Measurements from ENCODE around the gene AGAP1. TPM values are rescaled to one million over a fixed set of nuclear protein-coding genes. Genes with fewer than 3 reads are reported as not detected.

Gene AGAP1
- polyA plus RNA-seq, 3 donors from 2014 or later, result 0.18 to 2.3 (median 0.21) TPM

DNA sequence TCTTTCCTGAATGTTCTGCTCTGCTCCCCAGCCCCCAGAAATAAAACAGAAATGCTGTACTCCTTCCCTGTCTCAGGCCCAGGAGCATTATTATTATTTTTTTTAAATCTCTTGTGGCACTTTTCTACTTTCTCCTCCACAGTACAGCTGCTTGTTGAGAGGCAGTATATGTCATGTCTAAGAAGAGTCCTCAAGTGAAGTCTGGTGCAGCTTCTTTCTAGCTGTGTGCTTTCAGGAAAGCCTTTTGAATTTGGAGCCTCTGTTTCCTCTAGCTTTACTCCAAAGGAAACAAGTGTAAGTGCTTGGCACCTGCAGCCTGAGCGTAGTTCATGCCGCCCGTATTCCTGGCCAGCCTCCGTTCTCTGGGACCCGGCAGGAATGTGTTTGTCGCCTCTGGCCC is 22.4 kb downstream of the AGAP1 start:
- H3K4me1 Mint-ChIP-seq, result no peaks in the 10 kb centered on the region
- peaks cover 0 to 3% (median 0%) of the 10 kb centered on the region in 6 donors for H3K9me3 Mint-ChIP-seq
- no peak overlapping the region for H3K4me3 Mint-ChIP-seq
- no peaks in the 10 kb centered on the region for H3K36me3 Mint-ChIP-seq
- H3K27ac Mint-ChIP-seq, result no peak overlapping the region
- H3K27me3 Mint-ChIP-seq (ENCODE audit: low read depth in 3 of 3), result peaks cover 0 to 15% (median 2%) of the 10 kb centered on the region in 3 donors
- no peak for DNase-seq

DNA sequence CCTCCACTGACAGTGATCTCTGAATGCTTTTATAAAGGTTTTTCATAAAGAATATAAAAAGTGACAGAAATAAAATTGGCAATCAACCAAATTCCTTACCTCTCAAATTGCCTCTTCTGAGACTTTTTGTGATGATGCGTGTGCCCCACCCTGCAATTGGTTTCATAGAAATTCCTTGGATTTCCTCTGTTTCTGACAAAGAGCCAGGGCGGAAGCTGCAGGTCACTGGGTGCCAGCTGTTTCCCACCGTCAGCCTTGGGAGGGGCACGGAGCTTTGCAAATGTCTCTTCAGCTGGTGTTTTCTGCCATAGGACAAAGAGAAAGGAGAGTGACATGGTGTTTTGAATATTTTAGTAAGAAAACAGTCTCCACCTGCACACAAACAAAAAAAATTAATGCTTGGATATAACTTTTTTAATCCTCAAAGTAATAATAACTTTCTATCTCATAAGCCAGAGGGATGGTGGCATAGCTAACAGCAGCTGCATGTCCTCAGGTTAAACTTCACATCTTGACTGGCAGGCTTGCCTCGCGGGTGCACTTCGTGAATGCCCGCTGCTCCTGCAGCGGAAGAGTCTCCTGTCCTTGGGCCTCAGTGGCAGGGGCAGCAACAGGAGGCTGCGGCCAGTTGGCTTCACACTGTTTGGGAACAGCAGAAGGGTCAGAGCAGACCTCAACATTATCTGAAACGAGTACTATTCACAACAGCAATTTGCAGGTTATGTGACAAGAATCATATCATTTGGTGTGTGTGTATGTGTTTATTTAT is 24.7 kb downstream of the AGAP1 start:
- Mint-ChIP-seq H3K27me3 (ENCODE audit: low read depth in 3 of 3) (peaks cover 0 to 13% (median 6%) of the 10 kb centered on the region in 3 donors), H3K4me1 (no peaks in the 10 kb centered on the region), H3K36me3 (no peaks in the 10 kb centered on the region), H3K9me3 (peaks cover 0 to 3% (median 0%) of the 10 kb centered on the region in 6 donors), H3K27ac (no peak overlapping the region), H3K4me3 (no peak overlapping the region)
- DNase-seq, result no peak

DNA sequence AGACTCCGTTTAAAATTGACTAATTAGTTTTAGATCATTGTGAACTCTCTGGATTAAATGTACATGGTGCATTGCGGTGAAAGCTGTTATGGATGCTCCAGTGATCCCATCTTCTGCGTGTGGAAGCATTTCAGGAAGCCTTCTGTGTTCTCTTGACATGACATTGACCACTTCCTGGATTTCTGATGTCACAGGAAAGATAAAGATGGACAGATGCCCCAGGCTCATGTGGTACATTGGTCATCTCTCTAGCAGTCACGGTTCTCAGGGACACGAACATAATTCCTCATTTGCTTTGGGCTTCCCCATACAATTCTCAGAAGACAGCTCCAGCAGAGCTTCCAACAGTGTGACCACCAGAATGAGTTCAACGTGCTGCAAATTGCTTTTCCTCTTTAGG is 26.9 kb downstream of the AGAP1 start:
- Mint-ChIP-seq H3K4me3 (no peak overlapping the region), H3K4me1 (no peaks in the 10 kb centered on the region), H3K9me3 (no peaks in the 10 kb centered on the region)

GRCh38 chr2:235521844-235522243 is 28.0 kb downstream of the AGAP1 start:
- Mint-ChIP-seq H3K27ac (no peak overlapping the region), H3K36me3 (no peaks in the 10 kb centered on the region), H3K4me1 (no peaks in the 10 kb centered on the region), H3K9me3 (no peaks in the 10 kb centered on the region), H3K27me3 (ENCODE audit: low read depth in 3 of 3) (peaks cover 0 to 15% (median 4%) of the 10 kb centered on the region in 3 donors), H3K4me3 (no peak overlapping the region)
- DNase-seq, result no peak

More for the DNA sequence above, 26.9 kb downstream of the AGAP1 start:
- no peak for DNase-seq
- H3K36me3 Mint-ChIP-seq, result no peaks in the 10 kb centered on the region
- no peak overlapping the region for H3K27ac Mint-ChIP-seq
- H3K27me3 Mint-ChIP-seq (ENCODE audit: low read depth in 3 of 3), result peaks cover 0 to 11% (median 4%) of the 10 kb centered on the region in 3 donors

GRCh38 chr2:235523021-235523420 is 29.2 kb downstream of the AGAP1 start:
- no peaks in the 10 kb centered on the region for H3K4me1 Mint-ChIP-seq
- H3K36me3 Mint-ChIP-seq, result no peaks in the 10 kb centered on the region
- H3K4me3 Mint-ChIP-seq, result no peak overlapping the region
- no peaks in the 10 kb centered on the region for H3K9me3 Mint-ChIP-seq
- H3K27me3 Mint-ChIP-seq (ENCODE audit: low read depth in 3 of 3), result peaks cover 0 to 13% (median 4%) of the 10 kb centered on the region in 3 donors
- DNase-seq, result no peak
- no peak overlapping the region for H3K27ac Mint-ChIP-seq

- Mint-ChIP-seq H3K27ac (no peak overlapping the region), H3K9me3 (no peaks in the 10 kb centered on the region), H3K4me3 (no peak overlapping the region), H3K36me3 (no peaks in the 10 kb centered on the region), H3K27me3 (ENCODE audit: low read depth in 3 of 3) (peaks cover 0 to 7% (median 4%) of the 10 kb centered on the region in 3 donors), H3K4me1 (no peaks in the 10 kb centered on the region)
- DNase-seq, result no peak
Observed at GRCh38 chr2:235523486-235524150, 29.8 kb downstream of the AGAP1 start.

DNA sequence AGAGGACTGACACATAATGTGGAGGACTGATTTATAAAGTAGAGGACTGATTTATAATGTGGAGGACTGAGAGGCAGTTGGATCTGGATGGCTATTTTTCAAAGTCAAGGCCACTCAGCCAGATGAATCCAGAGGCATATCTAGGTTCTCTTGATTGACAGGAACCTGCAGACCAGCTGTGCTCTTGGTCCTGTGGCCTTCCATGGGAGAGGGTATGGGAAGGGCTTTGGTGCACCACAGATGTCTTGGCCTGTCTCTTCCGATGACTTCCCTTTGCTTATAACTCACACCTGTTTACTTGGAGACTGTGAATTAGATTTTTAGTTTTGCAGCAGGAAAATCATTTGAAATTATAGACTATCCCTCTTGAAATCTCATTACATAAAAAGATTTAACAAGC is 32.3 kb downstream of the AGAP1 start:
- H3K36me3 Mint-ChIP-seq, result no peaks in the 10 kb centered on the region
- no peak overlapping the region for H3K27ac Mint-ChIP-seq

DNA sequence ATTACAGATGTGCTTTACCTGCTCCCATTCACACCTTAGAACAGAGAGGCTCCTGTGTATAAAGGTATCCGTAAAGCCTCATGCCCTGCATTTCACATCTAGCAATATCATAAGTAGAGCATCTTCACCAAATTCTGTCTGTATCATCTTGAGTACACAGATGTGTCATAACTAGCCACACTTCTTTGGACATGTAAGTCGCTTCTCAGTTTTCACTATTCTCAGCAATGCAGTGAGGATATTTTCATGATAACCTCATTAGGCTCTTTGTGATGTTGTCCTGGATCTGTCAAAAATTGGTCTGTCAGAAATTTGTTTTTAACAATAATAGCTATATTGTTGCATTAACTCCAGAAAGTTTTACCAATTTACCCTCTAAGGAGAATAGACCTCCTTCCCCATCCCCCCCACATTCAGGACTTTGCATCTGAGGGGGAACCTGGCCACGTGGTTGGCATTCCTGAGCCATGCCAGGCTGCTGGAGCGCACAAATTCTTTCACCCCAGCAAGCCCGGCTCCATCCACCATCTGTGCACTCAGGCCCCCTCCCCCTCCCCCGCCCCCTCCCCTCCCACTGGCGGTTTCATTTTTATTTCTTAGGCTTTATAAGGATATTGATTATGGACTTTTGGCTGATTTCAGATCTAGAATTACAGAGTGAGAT is 34.1 kb downstream of the AGAP1 start:
- Mint-ChIP-seq H3K9me3 (no peaks in the 10 kb centered on the region), H3K4me3 (no peak overlapping the region), H3K27me3 (ENCODE audit: low read depth in 3 of 3) (peaks cover 2 to 5% (median 2%) of the 10 kb centered on the region in 3 donors), H3K4me1 (no peaks in the 10 kb centered on the region), H3K27ac (no peak overlapping the region), H3K36me3 (no peaks in the 10 kb centered on the region)
- no peak for DNase-seq

More for the DNA sequence above, 32.3 kb downstream of the AGAP1 start:
- H3K4me1 Mint-ChIP-seq, result no peaks in the 10 kb centered on the region
- H3K4me3 Mint-ChIP-seq, result no peak overlapping the region
- H3K9me3 Mint-ChIP-seq, result no peaks in the 10 kb centered on the region
- H3K27me3 Mint-ChIP-seq (ENCODE audit: low read depth in 3 of 3), result peaks cover 2 to 5% (median 5%) of the 10 kb centered on the region in 3 donors
- no peak for DNase-seq

- H3K4me1 Mint-ChIP-seq, result no peaks in the 10 kb centered on the region
- no peak for DNase-seq
- H3K36me3 Mint-ChIP-seq, result no peaks in the 10 kb centered on the region
- H3K27ac Mint-ChIP-seq, result no peak overlapping the region
- peaks cover 2 to 8% (median 2%) of the 10 kb centered on the region in 3 donors for H3K27me3 Mint-ChIP-seq (ENCODE audit: low read depth in 3 of 3)
- H3K9me3 Mint-ChIP-seq, result no peaks in the 10 kb centered on the region
- H3K4me3 Mint-ChIP-seq, result no peak overlapping the region
Observed at GRCh38 chr2:235529621-235530020, 35.8 kb downstream of the AGAP1 start.

GRCh38 chr2:235530735-235531134 is 36.9 kb downstream of the AGAP1 start:
- no peak for DNase-seq
- Mint-ChIP-seq H3K27ac (no peak overlapping the region), H3K36me3 (no peaks in the 10 kb centered on the region), H3K9me3 (no peaks in the 10 kb centered on the region), H3K27me3 (ENCODE audit: low read depth in 3 of 3) (peaks cover 2 to 8% (median 2%) of the 10 kb centered on the region in 3 donors), H3K4me3 (no peak overlapping the region), H3K4me1 (no peaks in the 10 kb centered on the region)

DNA sequence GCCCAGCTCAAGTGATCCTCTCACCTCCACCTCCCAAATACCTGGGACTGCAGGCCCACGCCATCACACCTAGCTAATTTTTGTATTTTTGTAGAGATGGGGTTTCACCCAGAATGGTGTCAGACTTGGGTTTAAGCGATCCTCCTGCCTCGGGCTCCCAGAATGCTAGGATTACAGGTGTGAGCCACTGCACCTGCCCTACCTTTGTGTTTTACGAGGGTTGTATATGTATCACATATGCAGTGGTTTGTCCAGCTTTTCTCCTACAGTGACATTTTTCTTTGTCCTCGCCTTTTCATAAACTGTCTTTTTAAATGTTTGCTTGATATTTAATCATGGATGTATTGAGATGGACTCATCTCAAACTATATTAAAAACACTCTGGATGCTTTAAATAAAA is 38.5 kb downstream of the AGAP1 start:
- Mint-ChIP-seq H3K36me3 (no peaks in the 10 kb centered on the region), H3K9me3 (no peaks in the 10 kb centered on the region), H3K27ac (no peak overlapping the region), H3K27me3 (ENCODE audit: low read depth in 3 of 3) (peaks cover 2 to 5% (median 3%) of the 10 kb centered on the region in 3 donors), H3K4me1 (no peaks in the 10 kb centered on the region), H3K4me3 (no peak overlapping the region)
- DNase-seq, result no peak

DNA sequence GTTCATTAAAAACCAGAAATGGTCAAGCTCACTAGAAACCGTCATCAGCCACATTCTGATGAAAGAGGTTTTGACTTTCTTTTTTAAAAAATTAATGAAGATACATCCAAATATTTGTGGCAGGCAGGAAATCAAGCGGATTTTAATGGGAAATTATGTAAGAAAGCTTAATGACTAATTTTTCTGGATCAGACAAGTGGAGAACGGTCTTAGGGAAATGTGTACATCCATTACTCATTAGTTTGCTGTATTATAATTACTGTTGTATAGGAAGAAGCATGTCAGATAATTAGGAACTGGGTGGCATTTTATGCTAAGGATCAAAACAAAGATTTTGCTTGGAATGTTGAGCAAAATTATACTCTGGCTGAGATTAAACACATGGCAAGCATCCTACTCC is 39.4 kb downstream of the AGAP1 start:
- no peak overlapping the region for H3K27ac Mint-ChIP-seq
- no peaks in the 10 kb centered on the region for H3K36me3 Mint-ChIP-seq
- DNase-seq, result no peak
- H3K9me3 Mint-ChIP-seq, result peaks cover 0 to 2% (median 0%) of the 10 kb centered on the region in 6 donors
- peaks cover 2 to 5% (median 3%) of the 10 kb centered on the region in 3 donors for H3K27me3 Mint-ChIP-seq (ENCODE audit: low read depth in 3 of 3)
- H3K4me1 Mint-ChIP-seq, result no peaks in the 10 kb centered on the region
- H3K4me3 Mint-ChIP-seq, result no peak overlapping the region

- no peak overlapping the region for H3K4me3 Mint-ChIP-seq
- no peak overlapping the region for H3K27ac Mint-ChIP-seq
- peaks cover 3 to 5% (median 4%) of the 10 kb centered on the region in 3 donors for H3K27me3 Mint-ChIP-seq (ENCODE audit: low read depth in 3 of 3)
- peaks cover 0 to 3% (median 0%) of the 10 kb centered on the region in 6 donors for H3K9me3 Mint-ChIP-seq
- H3K36me3 Mint-ChIP-seq, result no peaks in the 10 kb centered on the region
- no peaks in the 10 kb centered on the region for H3K4me1 Mint-ChIP-seq
- DNase-seq, result no peak
Observed at GRCh38 chr2:235533616-235534385, 40.0 kb downstream of the AGAP1 start.

Measured in immature natural killer cell (primary cell).